Measurements from ENCODE around the gene TSPAN8. TPM values are rescaled to one million over a fixed set of nuclear protein-coding genes. Genes with fewer than 3 reads are reported as not detected.

Gene TSPAN8
- total RNA-seq, 1 donor from 2014 or later: not detected

GRCh38 chr12:71135077-71135811, 22.6 kb downstream of the TSPAN8 start:
- Histone ChIP-seq H3K79me2 (ENCODE audit: low read depth) (no peaks in the 10 kb centered on the region), H3K9ac (no peak overlapping the region), H3K27ac (no peak overlapping the region), H3K27me3 (no peaks in the 10 kb centered on the region), H4K20me1 (ENCODE audit: low read depth) (no peaks in the 10 kb centered on the region), H3K9me3 (ENCODE audit: low read depth) (no peaks in the 10 kb centered on the region), H3K4me3 (no peak overlapping the region), H3K4me2 (no peak overlapping the region), H3K36me3 (no peaks in the 10 kb centered on the region), H3F3A (ENCODE audit: low read depth) (no peaks in the 10 kb centered on the region), H3K4me1 (peaks cover 12% of the 10 kb centered on the region), H2AFZ (replicated peaks) (no peak overlapping the region)
- no peak overlapping the region for H3K4me3 Mint-ChIP-seq
- TF ChIP-seq CTCF (IDR thresholded peaks at IDR 0.05) (no peak), EZH2phosphoT487 (IDR thresholded peaks at IDR 0.05) (no peak), EZH2 (IDR thresholded peaks at IDR 0.05) (no peak)
- H3K27ac Mint-ChIP-seq: no peak overlapping the region
- no peak for DNase-seq (ENCODE audit: low spot score)
- no peaks in the 10 kb centered on the region for H3K36me3 Mint-ChIP-seq
- H3K4me1 Mint-ChIP-seq: peaks cover 3% of the 10 kb centered on the region
- H3K27me3 Mint-ChIP-seq (ENCODE audit: insufficient read depth, low read depth): no peaks in the 10 kb centered on the region
- no peaks in the 10 kb centered on the region for H3K9me3 Mint-ChIP-seq

GRCh38 chr12:71134405-71134804, 23.4 kb downstream of the TSPAN8 start:
- Histone ChIP-seq H3K27ac (no peak overlapping the region), H3K4me3 (no peak overlapping the region), H4K20me1 (ENCODE audit: low read depth) (no peaks in the 10 kb centered on the region), H3K4me1 (peaks cover 12% of the 10 kb centered on the region), H3K9me3 (ENCODE audit: low read depth) (no peaks in the 10 kb centered on the region), H3K9ac (no peak overlapping the region), H3K36me3 (no peaks in the 10 kb centered on the region), H2AFZ (replicated peaks) (no peak overlapping the region), H3K27me3 (no peaks in the 10 kb centered on the region), H3F3A (ENCODE audit: low read depth) (no peaks in the 10 kb centered on the region), H3K79me2 (ENCODE audit: low read depth) (no peaks in the 10 kb centered on the region), H3K4me2 (no peak overlapping the region)
- Mint-ChIP-seq H3K4me1 (peaks cover 3% of the 10 kb centered on the region), H3K36me3 (no peaks in the 10 kb centered on the region), H3K9me3 (no peaks in the 10 kb centered on the region), H3K27me3 (ENCODE audit: insufficient read depth, low read depth) (no peaks in the 10 kb centered on the region), H3K4me3 (no peak overlapping the region), H3K27ac (no peak overlapping the region)
- no peak for DNase-seq (ENCODE audit: low spot score)
- no peak for TF ChIP-seq CTCF (IDR thresholded peaks at IDR 0.05)
- TF ChIP-seq EZH2 (IDR thresholded peaks at IDR 0.05): no peak
- TF ChIP-seq EZH2phosphoT487 (IDR thresholded peaks at IDR 0.05): no peak

GRCh38 chr12:71130521-71131069, 27.2 kb downstream of the TSPAN8 start:
- Histone ChIP-seq H2AFZ (replicated peaks) (no peak overlapping the region), H3K4me1 (peaks cover under 1% of the 10 kb centered on the region), H3K4me3 (no peak overlapping the region), H3K9me3 (ENCODE audit: low read depth) (no peaks in the 10 kb centered on the region), H3K27me3 (no peaks in the 10 kb centered on the region), H3K4me2 (no peak overlapping the region), H3K36me3 (no peaks in the 10 kb centered on the region), H4K20me1 (ENCODE audit: low read depth) (no peaks in the 10 kb centered on the region), H3K27ac (no peak overlapping the region), H3F3A (ENCODE audit: low read depth) (no peaks in the 10 kb centered on the region), H3K79me2 (ENCODE audit: low read depth) (no peaks in the 10 kb centered on the region), H3K9ac (no peak overlapping the region)
- Mint-ChIP-seq H3K36me3 (no peaks in the 10 kb centered on the region), H3K4me3 (no peak overlapping the region), H3K27ac (no peak overlapping the region), H3K9me3 (no peaks in the 10 kb centered on the region), H3K27me3 (ENCODE audit: insufficient read depth, low read depth) (no peaks in the 10 kb centered on the region), H3K4me1 (peaks cover under 1% of the 10 kb centered on the region)
- DNase-seq (ENCODE audit: low spot score): no peak
- TF ChIP-seq EZH2 (IDR thresholded peaks at IDR 0.05) (no peak), CTCF (IDR thresholded peaks at IDR 0.05) (no peak), EZH2phosphoT487 (IDR thresholded peaks at IDR 0.05) (no peak)
